ENCODE data around the gene RGL1.

The RGL1 gene

GRCh38 chr1:183777328-183777727 lies 27.6 kb upstream of the RGL1 start:
- TF ChIP-seq CTCF (IDR thresholded peaks at IDR 0.05; ENCODE audit: control insufficient read depth, insufficient read depth, low read depth, low read length, missing control alignments): no peak
- H3K4me3 ChIP-seq (ENCODE audit: control insufficient read depth, low read depth, low read length): no peak overlapping the region
- DNase-seq (ENCODE audit: low read depth): no peak

GRCh38 chr1:183778045-183778444 lies 26.9 kb upstream of the RGL1 start:
- no peak for DNase-seq (ENCODE audit: low read depth)
- no peak overlapping the region for H3K4me3 ChIP-seq (ENCODE audit: control insufficient read depth, low read depth, low read length)
- TF ChIP-seq CTCF (IDR thresholded peaks at IDR 0.05; ENCODE audit: control insufficient read depth, insufficient read depth, low read depth, low read length, missing control alignments): no peak

- H3K4me3 ChIP-seq (ENCODE audit: control insufficient read depth, low read depth, low read length): no peak overlapping the region
- no peak for TF ChIP-seq CTCF (IDR thresholded peaks at IDR 0.05; ENCODE audit: control insufficient read depth, insufficient read depth, low read depth, low read length, missing control alignments)
- no peak for DNase-seq (ENCODE audit: low read depth)
Measured at GRCh38 chr1:183778568-183779433, 26.1 kb upstream of the RGL1 start.

GRCh38 chr1:183780159-183780558 lies 24.8 kb upstream of the RGL1 start:
- H3K4me3 ChIP-seq (ENCODE audit: control insufficient read depth, low read depth, low read length): no peak overlapping the region
- TF ChIP-seq CTCF (IDR thresholded peaks at IDR 0.05; ENCODE audit: control insufficient read depth, insufficient read depth, low read depth, low read length, missing control alignments): no peak
- no peak for DNase-seq (ENCODE audit: low read depth)

- DNase-seq (ENCODE audit: low read depth): no peak
- TF ChIP-seq CTCF (IDR thresholded peaks at IDR 0.05; ENCODE audit: control insufficient read depth, insufficient read depth, low read depth, low read length, missing control alignments): no peak
- H3K4me3 ChIP-seq (ENCODE audit: control insufficient read depth, low read depth, low read length): no peak overlapping the region
Measured at GRCh38 chr1:183780757-183781156, 24.2 kb upstream of the RGL1 start.

- TF ChIP-seq CTCF (IDR thresholded peaks at IDR 0.05; ENCODE audit: control insufficient read depth, insufficient read depth, low read depth, low read length, missing control alignments): no peak
- no peak overlapping the region for H3K4me3 ChIP-seq (ENCODE audit: control insufficient read depth, low read depth, low read length)
- no peak for DNase-seq (ENCODE audit: low read depth)
Measured at GRCh38 chr1:183783342-183783741, 21.6 kb upstream of the RGL1 start.

Data from AG09309 (cell line).